Measurements from ENCODE around the gene TRIM71.
"Not testable (repeated sequence)": the region's sequence is repeated elsewhere in the genome, so short reads cannot be mapped to it uniquely, and the experiment has no call there.

DNA sequence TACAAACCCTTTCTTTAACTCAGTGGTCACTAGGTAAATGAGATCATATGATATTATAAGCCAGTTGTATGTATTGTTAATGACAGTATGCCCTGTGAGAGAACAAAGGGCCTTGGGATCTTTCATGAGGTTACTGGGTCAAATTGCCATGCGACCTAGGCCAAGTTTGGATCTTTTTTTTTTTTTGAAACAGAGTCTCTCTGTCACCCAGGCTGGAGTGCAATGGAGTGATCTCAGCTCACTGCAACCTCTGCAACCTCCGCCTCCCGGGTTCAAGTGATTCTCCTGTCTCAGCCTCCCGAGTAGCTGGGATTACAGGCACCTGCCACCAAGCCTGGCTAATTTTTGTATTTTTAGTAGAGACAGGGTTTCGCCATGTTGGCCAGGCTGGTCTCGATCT is 27.7 kb downstream of the TRIM71 start:
- not testable (repeated sequence) for TF ChIP-seq POLR2A (IDR thresholded peaks at IDR 0.05; ENCODE audit: low read length); GATA1 (IDR thresholded peaks at IDR 0.05; ENCODE audit: low read depth, low read length)
